ENCODE results near the gene MICALL2.
A peak's percentile ranks its signal among the peaks of the same experiment; 100 is the strongest.

The MICALL2 gene

DNA sequence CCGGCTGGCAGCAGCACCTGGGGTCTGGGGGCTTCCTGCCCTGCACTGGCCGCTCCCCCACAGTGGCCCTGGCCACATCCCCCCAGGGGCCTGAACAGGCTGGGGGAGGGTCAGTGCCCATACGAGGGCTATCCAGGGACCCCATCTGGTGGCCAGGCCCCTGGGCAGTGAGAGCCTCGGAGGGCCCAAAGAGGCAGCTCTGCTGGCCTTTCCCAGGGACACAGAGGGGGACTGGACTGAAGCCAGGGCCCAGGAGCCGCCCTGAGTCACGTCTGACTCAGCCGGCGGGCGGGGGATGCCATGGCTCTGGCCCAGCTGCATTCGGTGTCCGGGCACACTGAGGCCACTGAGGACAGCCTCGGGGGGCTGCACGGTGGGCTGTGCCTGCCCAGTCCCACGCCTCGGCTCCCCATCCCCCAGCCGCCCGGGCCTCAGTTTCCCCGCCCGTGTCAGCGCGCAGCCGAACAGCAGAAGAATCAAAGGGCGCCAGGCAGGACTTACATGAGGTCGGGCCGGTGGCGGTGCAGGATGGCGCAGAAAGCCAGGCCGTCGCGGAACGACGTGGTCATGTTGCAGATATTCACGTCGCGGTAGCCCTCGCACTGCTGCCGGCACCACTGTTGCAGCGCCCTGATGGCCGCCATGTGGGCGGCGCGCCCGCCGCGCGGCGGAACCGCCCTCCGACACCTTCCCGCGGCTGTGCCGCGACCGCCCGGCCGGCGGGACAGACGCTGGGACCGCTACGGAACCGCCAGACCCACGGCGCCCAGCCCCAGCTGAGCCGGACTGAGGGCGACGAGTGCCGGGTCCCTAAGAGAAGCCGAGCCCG, at the start of gene MICALL2:
Gene MICALL2 (minus strand): TSS at position 788 of the 829 bp plus-strand sequence. CDS start 144 bp downstream, at position 644.
- DNase-seq (ENCODE audit: low spot score), result peak; percentile 63

DNA sequence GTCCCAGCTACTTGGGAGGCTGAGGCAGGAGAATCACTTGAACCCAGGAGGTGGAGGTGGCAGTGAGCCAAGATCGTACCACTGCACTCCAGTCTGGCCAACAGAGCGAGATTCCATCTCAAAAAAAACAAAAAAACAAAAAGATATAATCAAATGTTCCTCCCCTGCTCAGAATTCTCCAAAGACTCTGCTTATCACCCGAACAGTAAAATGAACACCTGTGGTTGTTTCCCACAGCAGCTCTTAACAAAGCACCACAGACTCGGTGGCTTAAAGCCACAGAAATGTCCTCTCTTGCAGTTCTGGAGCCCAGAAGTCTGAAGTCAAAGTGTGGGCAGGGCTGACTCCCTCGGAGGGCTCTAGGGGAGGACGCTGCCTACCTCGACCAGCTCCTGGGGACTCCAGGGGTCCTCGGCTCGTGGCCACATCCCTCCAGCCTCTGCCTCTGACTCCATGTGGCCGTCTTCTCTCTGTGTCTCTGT, 49.0 kb upstream of the MICALL2 start:
- no peak for DNase-seq (ENCODE audit: low spot score)

DNA sequence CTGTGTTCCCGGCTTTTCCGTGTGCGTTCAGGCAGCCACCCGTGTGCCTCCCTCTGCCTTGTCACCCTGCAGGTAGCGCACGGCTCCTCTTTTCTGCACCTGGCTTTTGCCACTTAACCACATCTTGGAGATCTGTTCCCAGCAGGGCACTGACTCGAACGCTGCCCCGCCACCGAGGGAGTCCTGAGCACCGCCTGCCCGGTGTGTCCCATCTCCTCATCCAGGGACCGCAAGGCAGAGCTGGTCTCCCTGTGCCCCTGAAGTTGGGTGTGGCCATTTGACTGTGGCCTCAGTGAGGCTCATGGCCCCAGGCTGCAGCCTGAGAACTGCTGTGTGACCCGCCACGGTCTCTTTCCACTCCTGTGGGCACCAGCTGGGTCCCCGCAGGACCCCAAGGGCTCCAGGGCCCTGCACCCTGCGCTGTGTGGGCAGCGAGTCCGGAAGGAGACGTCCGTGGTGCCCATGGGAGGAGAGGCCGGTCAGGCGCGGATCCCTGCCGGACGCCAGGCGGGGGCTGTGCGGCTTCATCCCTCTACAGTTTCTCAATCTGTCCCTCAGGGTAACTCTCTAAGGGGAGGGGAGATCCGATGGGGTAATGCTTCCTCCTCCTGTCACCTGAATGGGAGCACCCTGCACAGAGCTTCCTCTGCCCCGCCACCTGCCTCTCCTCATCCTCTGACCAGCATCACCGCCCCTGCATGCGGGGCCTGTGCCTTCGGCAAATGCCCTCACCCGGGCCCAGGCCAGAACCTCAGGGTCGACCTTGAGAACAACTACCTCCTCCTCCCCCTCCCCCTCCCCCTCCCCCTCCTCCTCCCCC, 46.7 kb upstream of the MICALL2 start:
- no peak for DNase-seq (ENCODE audit: low spot score)

- DNase-seq (ENCODE audit: low spot score), result peak; percentile 98
Observed at GRCh38 chr7:1503816-1504775, 44.8 kb upstream of the MICALL2 start, which contains the start of gene INTS1. INTS1 (minus strand) TSS chr7:1504389; CDS start chr7:1503960, 429 bp downstream.

GRCh38 chr7:1503390-1503789, 44.1 kb upstream of the MICALL2 start:
- DNase-seq (ENCODE audit: low spot score), result no peak

DNA sequence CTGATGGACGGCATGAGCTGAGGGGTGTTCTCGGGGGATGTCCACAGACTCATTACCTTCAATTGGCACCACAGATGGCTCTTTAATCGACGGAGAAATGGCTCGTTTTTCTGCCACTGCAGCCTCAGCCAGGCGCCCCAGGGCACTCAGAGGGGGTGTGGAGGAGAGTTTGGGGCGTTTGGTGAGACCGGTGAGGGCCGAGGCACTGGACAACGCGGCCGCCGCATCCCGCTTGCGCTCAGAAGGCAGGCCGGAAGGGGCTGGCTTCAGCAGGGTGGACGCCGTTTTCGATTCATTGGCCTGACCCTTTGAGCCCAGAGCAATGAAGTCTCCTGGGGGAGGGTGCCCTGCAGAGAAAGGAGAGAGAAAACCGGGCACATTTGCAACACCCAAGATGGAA, 43.6 kb upstream of the MICALL2 start:
- no peak for DNase-seq (ENCODE audit: low spot score)

- DNase-seq (ENCODE audit: low spot score), result no peak
Observed at GRCh38 chr7:1501487-1502270, 42.4 kb upstream of the MICALL2 start.

GRCh38 chr7:1500064-1500807, 41.0 kb upstream of the MICALL2 start:
- no peak for DNase-seq (ENCODE audit: low spot score)

DNA sequence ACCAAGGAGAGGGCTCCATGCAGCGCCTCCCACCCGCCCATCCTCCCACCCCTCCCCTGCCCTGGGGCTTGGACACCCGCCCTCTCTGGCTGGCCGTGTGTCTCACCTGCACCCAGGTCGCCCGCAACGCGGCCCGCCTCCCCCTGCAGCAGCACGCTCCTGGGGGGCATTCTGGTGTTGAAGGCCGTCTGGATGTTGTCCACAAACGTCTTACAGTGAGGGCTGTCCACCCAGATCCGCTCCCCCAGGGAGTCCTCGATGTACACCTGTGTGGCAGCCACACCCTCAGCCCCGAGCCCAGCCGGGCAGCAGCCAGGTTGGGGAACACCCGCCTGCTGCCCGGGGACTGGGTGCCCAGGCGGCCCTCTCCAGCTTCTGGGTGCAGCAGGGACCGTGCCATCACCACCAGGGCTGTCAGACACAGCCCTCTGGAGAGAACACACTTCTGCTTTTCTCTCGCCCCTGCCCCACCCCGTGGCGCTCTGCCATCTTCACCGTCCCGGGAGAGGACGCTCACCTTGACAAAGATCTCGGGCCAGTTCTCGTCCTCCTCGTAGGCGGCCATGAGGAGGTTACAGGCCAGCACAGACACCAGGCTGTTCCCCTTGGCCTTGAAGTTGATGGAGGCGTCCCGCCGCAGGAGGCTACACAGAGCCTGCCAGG, 40.2 kb upstream of the MICALL2 start:
- no peak for DNase-seq (ENCODE audit: low spot score)

- no peak for DNase-seq (ENCODE audit: low spot score)
Observed at GRCh38 chr7:1498370-1499305, 39.4 kb upstream of the MICALL2 start.

DNA sequence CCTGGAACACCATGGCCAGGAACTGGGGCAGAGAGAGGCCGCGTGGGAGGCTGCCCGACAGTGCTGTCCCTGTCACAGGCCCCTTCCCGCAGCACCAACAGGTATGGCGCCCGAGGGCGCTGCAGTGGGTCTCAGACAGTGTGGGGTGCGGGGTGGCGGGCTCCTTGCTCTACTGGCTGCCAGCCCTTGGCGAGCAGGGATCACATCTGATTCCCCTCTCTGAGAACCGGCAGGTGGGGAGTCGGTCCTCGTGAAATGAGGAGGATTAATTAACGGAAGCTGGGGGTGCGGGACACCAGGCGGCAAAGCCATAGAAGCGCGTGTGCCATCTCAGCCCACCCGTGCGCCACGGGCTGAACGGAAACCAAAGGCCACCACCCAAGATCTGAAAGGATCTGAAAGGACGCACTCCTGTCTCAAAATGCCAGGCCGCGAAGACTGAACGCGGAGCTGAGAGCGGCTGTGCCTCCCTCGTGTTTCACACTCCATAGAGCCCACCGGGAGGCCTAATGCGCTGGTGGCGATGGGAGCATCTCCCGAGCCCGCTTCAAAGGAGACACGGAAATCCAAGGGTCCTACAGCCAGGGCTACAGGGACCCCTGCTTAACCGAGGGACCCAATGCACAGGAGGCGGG, 38.1 kb upstream of the MICALL2 start:
- DNase-seq (ENCODE audit: low spot score), result no peak

DNA sequence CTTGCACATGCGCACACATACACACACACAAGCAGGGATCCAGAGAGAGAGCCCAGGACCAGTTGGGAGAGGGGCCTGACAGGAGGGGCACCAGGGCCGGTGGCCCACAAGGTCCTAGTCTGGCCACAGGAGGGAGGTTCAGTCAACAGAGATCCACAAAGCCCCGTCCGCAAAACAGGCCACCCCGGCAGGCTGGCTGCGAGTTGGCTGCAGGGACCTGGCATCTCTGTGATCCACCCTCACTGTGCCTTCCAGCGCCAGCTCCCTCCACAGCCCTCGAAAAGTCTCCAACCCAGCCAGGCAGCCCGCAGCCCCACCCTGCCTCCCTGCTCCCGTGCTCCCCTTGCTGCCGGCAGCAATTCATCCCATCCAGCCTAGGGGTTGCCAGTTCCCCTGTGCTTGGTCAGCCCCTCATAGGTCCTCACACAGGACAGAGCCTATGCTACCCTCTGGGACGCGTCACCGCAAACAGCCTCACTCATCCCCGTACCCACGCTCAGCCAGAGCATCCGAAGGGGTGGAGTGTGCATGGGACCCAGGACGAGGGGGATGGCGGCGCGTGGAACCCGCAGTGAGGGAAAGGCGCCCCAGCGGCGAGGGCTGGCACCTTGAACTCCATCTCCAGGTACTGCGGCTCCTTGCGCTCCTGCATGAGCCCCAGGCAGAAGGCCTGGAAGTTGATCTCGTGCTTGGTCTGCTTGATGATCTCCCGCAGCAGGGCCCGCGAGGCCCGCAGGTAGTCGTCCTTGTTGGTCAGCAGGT, 37.4 kb upstream of the MICALL2 start:
- no peak for DNase-seq (ENCODE audit: low spot score)

- no peak for DNase-seq (ENCODE audit: low spot score)
Observed at GRCh38 chr7:1495564-1496242, 36.4 kb upstream of the MICALL2 start.

GRCh38 chr7:1494866-1495563, 35.7 kb upstream of the MICALL2 start:
- no peak for DNase-seq (ENCODE audit: low spot score)

GRCh38 chr7:1494447-1494846, 35.2 kb upstream of the MICALL2 start:
- DNase-seq (ENCODE audit: low spot score), result no peak

GRCh38 chr7:1493571-1493970, 34.3 kb upstream of the MICALL2 start:
- no peak for DNase-seq (ENCODE audit: low spot score)

Measured in HuH-7 (cell line).